ENCODE measurements around the gene TBC1D14. TPM values are rescaled to one million over a fixed set of nuclear protein-coding genes. Genes with fewer than 3 reads are reported as not detected.

Gene TBC1D14
- total and polyA plus RNA-seq, 10 of the 15 experiments (the other 5 are each of a cell fraction or from before 2014, with no cell fraction given), result 0.87 to 39.3 (median 30.1) TPM

DNA sequence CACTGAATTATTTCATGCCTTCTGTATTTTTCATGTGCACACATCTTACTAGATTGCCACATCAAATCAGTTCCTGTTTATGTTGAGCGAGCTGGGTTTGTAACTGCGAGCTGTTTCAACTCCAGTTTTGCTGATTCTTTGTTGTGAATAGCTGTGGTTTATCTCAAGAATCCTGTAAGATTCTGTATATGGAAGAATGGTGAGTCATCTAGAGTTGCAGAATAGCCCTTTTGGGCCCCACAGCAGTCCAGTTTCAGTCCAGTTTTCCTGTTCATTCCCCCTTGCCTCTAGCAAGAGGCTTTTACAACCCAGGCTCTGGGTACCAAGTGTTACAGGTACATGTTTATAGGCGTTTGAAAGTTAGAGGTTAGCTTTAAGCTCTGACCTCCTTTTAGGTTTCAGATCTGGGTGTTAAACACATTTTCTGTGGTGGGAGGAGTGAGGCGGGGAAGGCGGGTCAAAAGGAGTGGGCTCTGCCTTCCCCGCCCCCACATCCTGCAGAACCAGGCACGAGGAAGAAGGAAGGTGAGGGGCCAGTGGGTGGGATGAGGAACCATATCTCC, 32.7 kb downstream of the TBC1D14 start (continued):
- TF ChIP-seq, protein P1, sequence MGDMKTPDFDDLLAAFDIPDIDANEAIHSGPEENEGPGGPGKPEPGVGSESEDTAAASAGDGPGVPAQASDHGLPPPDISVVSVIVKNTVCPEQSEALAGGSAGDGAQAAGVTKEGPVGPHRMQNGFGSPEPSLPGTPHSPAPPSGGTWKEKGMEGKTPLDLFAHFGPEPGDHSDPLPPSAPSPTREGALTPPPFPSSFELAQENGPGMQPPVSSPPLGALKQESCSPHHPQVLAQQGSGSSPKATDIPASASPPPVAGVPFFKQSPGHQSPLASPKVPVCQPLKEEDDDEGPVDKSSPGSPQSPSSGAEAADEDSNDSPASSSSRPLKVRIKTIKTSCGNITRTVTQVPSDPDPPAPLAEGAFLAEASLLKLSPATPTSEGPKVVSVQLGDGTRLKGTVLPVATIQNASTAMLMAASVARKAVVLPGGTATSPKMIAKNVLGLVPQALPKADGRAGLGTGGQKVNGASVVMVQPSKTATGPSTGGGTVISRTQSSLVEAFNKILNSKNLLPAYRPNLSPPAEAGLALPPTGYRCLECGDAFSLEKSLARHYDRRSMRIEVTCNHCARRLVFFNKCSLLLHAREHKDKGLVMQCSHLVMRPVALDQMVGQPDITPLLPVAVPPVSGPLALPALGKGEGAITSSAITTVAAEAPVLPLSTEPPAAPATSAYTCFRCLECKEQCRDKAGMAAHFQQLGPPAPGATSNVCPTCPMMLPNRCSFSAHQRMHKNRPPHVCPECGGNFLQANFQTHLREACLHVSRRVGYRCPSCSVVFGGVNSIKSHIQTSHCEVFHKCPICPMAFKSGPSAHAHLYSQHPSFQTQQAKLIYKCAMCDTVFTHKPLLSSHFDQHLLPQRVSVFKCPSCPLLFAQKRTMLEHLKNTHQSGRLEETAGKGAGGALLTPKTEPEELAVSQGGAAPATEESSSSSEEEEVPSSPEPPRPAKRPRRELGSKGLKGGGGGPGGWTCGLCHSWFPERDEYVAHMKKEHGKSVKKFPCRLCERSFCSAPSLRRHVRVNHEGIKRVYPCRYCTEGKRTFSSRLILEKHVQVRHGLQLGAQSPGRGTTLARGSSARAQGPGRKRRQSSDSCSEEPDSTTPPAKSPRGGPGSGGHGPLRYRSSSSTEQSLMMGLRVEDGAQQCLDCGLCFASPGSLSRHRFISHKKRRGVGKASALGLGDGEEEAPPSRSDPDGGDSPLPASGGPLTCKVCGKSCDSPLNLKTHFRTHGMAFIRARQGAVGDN (IDR thresholded peaks at IDR 0.05), result no peak
- TF ChIP-seq CHD1 (IDR thresholded peaks at IDR 0.05; ENCODE audit: low read depth, low read length) (no peak), STAT3 (IDR thresholded peaks at IDR 0.05; ENCODE audit: low read depth, low read length) (no peak), EGR1 (IDR thresholded peaks at IDR 0.05; ENCODE audit: borderline replicate concordance in 1 of 2, low read depth in 2 of 2, low read length in 2 of 2) (peak in 1 of 2 experiments; percentile 69; a peak in 2 of 3 replicates), POU2F2 (IDR thresholded peaks at IDR 0.05; ENCODE audit: borderline replicate concordance, low read depth, low read length) (0 out of 3 replicates have a peak, but pooled peaks have one; percentile 29), TBL1XR1 (IDR thresholded peaks at IDR 0.05; ENCODE audit: low read depth, low read length) (no peak), SRF (IDR thresholded peaks at IDR 0.05; ENCODE audit: low read depth in 2 of 2, low read length in 2 of 2) (no peak), NFXL1 (IDR thresholded peaks at IDR 0.05; ENCODE audit: borderline replicate concordance) (no peak)
- TF ChIP-seq, protein P2, sequence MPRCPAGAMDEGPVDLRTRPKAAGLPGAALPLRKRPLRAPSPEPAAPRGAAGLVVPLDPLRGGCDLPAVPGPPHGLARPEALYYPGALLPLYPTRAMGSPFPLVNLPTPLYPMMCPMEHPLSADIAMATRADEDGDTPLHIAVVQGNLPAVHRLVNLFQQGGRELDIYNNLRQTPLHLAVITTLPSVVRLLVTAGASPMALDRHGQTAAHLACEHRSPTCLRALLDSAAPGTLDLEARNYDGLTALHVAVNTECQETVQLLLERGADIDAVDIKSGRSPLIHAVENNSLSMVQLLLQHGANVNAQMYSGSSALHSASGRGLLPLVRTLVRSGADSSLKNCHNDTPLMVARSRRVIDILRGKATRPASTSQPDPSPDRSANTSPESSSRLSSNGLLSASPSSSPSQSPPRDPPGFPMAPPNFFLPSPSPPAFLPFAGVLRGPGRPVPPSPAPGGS (IDR thresholded peaks at IDR 0.05; ENCODE audit: borderline replicate concordance, insufficient read depth, low read depth, low read length, poor library complexity, severe bottlenecking), result no peak
- TF ChIP-seq, protein P3, sequence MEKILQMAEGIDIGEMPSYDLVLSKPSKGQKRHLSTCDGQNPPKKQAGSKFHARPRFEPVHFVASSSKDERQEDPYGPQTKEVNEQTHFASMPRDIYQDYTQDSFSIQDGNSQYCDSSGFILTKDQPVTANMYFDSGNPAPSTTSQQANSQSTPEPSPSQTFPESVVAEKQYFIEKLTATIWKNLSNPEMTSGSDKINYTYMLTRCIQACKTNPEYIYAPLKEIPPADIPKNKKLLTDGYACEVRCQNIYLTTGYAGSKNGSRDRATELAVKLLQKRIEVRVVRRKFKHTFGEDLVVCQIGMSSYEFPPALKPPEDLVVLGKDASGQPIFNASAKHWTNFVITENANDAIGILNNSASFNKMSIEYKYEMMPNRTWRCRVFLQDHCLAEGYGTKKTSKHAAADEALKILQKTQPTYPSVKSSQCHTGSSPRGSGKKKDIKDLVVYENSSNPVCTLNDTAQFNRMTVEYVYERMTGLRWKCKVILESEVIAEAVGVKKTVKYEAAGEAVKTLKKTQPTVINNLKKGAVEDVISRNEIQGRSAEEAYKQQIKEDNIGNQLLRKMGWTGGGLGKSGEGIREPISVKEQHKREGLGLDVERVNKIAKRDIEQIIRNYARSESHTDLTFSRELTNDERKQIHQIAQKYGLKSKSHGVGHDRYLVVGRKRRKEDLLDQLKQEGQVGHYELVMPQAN (conservative IDR thresholded peaks at IDR 0.05), result no peak
- TF ChIP-seq, protein P4, sequence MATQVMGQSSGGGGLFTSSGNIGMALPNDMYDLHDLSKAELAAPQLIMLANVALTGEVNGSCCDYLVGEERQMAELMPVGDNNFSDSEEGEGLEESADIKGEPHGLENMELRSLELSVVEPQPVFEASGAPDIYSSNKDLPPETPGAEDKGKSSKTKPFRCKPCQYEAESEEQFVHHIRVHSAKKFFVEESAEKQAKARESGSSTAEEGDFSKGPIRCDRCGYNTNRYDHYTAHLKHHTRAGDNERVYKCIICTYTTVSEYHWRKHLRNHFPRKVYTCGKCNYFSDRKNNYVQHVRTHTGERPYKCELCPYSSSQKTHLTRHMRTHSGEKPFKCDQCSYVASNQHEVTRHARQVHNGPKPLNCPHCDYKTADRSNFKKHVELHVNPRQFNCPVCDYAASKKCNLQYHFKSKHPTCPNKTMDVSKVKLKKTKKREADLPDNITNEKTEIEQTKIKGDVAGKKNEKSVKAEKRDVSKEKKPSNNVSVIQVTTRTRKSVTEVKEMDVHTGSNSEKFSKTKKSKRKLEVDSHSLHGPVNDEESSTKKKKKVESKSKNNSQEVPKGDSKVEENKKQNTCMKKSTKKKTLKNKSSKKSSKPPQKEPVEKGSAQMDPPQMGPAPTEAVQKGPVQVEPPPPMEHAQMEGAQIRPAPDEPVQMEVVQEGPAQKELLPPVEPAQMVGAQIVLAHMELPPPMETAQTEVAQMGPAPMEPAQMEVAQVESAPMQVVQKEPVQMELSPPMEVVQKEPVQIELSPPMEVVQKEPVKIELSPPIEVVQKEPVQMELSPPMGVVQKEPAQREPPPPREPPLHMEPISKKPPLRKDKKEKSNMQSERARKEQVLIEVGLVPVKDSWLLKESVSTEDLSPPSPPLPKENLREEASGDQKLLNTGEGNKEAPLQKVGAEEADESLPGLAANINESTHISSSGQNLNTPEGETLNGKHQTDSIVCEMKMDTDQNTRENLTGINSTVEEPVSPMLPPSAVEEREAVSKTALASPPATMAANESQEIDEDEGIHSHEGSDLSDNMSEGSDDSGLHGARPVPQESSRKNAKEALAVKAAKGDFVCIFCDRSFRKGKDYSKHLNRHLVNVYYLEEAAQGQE (IDR thresholded peaks at IDR 0.05; ENCODE audit: low read depth, low read length), result no peak
- TF ChIP-seq, protein P5, sequence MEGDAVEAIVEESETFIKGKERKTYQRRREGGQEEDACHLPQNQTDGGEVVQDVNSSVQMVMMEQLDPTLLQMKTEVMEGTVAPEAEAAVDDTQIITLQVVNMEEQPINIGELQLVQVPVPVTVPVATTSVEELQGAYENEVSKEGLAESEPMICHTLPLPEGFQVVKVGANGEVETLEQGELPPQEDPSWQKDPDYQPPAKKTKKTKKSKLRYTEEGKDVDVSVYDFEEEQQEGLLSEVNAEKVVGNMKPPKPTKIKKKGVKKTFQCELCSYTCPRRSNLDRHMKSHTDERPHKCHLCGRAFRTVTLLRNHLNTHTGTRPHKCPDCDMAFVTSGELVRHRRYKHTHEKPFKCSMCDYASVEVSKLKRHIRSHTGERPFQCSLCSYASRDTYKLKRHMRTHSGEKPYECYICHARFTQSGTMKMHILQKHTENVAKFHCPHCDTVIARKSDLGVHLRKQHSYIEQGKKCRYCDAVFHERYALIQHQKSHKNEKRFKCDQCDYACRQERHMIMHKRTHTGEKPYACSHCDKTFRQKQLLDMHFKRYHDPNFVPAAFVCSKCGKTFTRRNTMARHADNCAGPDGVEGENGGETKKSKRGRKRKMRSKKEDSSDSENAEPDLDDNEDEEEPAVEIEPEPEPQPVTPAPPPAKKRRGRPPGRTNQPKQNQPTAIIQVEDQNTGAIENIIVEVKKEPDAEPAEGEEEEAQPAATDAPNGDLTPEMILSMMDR (IDR thresholded peaks at IDR 0.05 in 2 of 3, conservative IDR thresholded peaks at IDR 0.05 in 1 of 3; ENCODE audit: control insufficient read depth in 2 of 3, extremely low read depth in 1 of 3, insufficient read depth in 1 of 3, low read depth in 3 of 3, low read length in 3 of 3), result no peak
- TF ChIP-seq, protein P6, sequence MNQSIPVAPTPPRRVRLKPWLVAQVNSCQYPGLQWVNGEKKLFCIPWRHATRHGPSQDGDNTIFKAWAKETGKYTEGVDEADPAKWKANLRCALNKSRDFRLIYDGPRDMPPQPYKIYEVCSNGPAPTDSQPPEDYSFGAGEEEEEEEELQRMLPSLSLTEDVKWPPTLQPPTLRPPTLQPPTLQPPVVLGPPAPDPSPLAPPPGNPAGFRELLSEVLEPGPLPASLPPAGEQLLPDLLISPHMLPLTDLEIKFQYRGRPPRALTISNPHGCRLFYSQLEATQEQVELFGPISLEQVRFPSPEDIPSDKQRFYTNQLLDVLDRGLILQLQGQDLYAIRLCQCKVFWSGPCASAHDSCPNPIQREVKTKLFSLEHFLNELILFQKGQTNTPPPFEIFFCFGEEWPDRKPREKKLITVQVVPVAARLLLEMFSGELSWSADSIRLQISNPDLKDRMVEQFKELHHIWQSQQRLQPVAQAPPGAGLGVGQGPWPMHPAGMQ (IDR thresholded peaks at IDR 0.05; ENCODE audit: borderline replicate concordance), result no peak
